ENCODE data around the gene CD4. TPM values are rescaled to one million over a fixed set of nuclear protein-coding genes. Genes with fewer than 3 reads are reported as not detected.

The CD4 gene
- total RNA-seq, result not detected in 2 replicates

GRCh38 chr12:6788972-6789924 is at the start of gene CD4:
CD4 (plus strand) TSS chr12:6789528; CDS start chr12:6800139, 10,611 bp downstream.

GRCh38 chr12:6752921-6753771 is 36.2 kb upstream of the CD4 start, which contains the start of gene MLF2:
MLF2 (minus strand) TSS chr12:6753141; CDS start chr12:6752334, 807 bp downstream.

GRCh38 chr12:6765634-6766581 is 23.4 kb upstream of the CD4 start, which contains the start of gene PTMS:
PTMS (plus strand) TSS chr12:6766363; CDS start chr12:6766706, 343 bp downstream.

GRCh38 chr12:6772331-6772695 is 17.0 kb upstream of the CD4 start, which contains the start of gene LAG3:
LAG3 (plus strand) TSS chr12:6772520; CDS start chr12:6772853, 333 bp downstream.

GRCh38 chr12:6821591-6822425 is 32.5 kb downstream of the CD4 start, which contains the start of gene GPR162:
GPR162 (plus strand) TSS chr12:6821821; CDS start chr12:6823899, 2,078 bp downstream.

DNA sequence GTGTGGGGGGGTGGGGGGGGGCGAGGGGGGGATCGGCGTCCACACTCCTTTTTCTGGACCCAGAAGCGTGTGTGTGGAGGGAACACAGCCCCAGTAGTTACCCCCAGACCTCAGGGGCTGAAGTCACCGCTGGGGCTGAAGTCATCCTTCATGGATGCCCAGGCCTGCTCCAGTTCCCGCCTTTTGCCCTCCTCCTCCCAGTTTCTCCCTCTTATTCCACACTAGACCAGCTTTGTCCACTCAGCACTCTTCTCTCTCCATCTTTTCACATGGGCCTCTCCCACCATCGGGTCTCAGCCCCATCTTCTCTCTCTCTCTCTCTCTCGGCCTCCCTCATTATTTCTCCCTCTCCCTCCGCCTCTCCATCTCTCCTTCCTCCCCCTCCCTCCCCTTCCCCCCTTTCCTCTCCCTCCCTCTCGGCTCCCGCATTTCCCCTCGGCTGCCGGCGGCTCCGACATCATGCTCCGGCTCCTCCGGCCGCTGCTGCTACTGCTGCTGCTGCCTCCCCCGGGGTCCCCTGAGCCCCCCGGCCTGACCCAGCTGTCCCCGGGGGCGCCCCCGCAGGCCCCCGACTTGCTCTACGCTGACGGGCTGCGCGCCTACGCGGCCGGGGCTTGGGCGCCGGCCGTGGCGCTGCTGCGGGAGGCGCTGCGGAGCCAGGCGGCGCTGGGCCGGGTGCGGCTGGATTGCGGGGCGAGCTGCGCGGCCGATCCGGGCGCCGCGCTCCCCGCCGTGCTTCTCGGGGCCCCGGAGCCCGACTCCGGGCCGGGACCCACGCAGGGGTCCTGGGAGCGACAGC is 38.9 kb downstream of the CD4 start, which contains the start of gene P3H3:
Gene P3H3, plus strand, starts transcription at position 426 of the 799 bp plus-strand sequence. Its CDS starts 34 bp downstream, at position 460.

DNA sequence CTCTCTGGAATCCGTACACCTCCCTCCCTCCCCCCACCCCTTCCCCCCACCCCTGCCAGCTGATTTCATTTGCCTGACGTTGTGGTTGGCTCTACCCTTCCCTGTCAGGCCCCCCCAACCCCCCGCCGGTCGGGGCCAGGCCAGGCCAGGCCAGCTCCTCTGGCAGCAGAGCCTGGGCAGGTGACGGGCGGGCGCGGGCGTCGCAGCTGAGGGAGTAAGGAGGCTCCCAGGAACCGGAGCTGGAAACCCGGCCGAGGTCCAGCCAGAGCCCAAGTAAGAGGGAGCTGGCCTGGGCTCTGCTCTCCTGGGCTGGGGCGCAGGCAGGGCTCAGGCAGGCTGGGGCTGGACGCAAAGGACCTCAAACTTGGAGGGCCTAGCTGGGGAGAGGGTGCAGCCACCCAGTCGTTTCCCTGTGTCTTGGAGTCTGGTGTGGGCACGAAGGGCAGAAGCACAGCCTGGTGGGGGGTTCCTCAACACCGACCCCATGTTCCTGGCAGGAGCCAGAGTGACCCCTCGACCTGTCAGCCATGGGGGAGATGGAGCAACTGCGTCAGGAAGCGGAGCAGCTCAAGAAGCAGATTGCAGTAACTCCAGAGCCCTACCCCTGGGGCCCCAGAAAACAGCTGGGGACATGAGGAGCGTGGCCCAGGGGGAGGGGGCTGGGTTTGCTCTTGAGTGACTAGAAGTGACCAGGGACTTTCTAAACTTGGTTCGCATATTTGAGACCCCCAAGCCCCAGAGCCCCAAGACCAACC is 51.6 kb downstream of the CD4 start, which contains the start of gene GNB3:
Gene GNB3, plus strand, starts transcription at position 165 of the 755 bp plus-strand sequence. Its CDS starts 363 bp downstream, at position 528.

DNA sequence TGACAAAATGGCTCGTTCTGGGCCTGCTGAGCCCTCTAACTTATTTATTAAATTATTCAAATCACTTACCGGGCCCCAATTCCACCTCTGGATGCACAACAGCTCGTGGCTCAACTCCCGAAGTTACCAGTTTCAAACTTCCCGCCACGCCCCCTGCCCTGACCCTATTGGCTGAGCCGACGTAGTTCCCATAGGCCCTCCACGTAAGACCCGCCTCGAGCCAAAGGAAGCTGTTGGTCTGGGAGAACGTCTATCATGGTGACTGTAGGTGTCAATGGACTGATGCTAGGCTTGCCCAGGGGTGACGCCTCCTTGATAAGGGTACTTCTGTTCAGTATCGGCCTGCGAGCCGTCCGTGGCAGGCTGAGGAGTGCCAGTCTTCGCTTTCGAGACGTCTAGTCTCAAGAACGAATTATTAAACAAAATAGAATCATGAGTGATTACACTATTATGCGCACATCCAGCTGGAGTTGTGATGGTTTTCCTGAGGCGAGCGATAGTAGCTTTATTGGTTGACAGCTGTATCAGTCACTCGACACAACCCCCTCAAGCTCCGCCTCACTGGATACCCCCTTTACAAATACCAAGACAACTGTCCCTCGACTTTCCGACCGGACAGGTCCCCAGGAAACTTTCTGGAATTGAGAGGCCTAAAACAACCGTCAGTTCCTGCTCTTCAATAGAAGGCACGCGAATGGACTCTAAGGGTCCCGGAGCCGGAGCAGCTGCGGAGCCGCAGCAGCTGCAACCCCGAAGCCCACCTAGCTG is 62.0 kb downstream of the CD4 start, which contains the start of gene CDCA3:
Gene CDCA3, minus strand, starts transcription at position 134 of the 768 bp plus-strand sequence. CDS start 334 bp downstream, outside the sequence.

DNA sequence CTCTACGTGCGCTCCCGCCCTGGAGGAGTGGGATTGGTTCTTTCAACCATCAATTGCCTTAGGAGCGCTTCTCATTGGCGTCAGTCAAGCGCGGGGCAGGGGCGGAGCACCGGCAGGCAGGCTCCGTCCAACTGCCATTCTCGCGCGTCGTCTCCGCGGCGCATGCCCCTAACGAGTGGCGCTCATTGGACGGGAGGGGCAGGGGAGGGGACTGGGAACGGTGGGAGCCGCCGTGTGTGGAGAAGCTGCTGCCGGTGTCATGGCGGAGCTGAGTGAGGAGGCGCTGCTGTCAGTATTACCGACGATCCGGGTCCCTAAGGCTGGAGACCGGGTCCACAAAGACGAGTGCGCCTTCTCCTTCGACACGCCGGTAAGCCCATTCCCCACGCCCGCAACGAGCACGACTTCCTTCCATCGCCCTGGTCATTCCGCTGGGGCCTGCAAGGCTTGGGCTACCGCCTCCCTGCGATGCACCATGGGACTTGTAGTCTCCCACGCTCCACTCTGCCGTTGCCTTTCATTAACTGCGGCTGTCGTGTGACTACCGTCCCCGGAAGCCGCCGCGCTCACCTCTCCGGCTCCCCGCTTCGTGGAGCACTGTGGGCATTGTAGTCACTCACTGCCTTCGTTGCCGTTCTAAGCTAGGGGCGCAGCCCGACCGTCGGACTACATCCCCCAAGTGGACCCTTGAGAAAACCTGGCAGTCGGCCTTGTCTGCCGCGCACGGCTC is 62.8 kb downstream of the CD4 start, which contains the start of gene USP5:
Gene USP5, plus strand, starts transcription at position 230 of the 730 bp plus-strand sequence. Its CDS starts 30 bp downstream, at position 260.

GRCh38 chr12:6867413-6868210 is 78.3 kb downstream of the CD4 start, which contains the start of gene TPI1:
TPI1 (plus strand) TSS chr12:6867531; CDS start chr12:6867567, 36 bp downstream.

Other genes starting within 250 kb of the CD4 start
- gene IFFO1, start 233.5 kb upstream of the CD4 start, total RNA-seq, result 6.3 and 7.6 TPM in 2 replicates
- 47.5 and 52.7 TPM in 2 replicates for gene NOP2, start 221.2 kb upstream of the CD4 start, total RNA-seq
- gene CHD4, start 182.1 kb upstream of the CD4 start, total RNA-seq, result 222 and 230 TPM in 2 replicates
- 0.13 TPM in 1 of 2 replicates, not detected in the other for gene LPAR5, start 153.6 kb upstream of the CD4 start, total RNA-seq
- 0.50 and 0.53 TPM in 2 replicates for gene ACRBP, start 142.1 kb upstream of the CD4 start, total RNA-seq
- gene ING4, start 126.4 kb upstream of the CD4 start, total RNA-seq, result 30.1 and 35.0 TPM in 2 replicates
- gene ZNF384, start 100.2 kb upstream of the CD4 start, total RNA-seq, result 27.0 and 28.2 TPM in 2 replicates
- gene PIANP, start 88.7 kb upstream of the CD4 start, total RNA-seq, result 0.13 TPM in 1 of 2 replicates, not detected in the other
- 34.7 and 40.3 TPM in 2 replicates for gene COPS7A, start 65.5 kb upstream of the CD4 start, total RNA-seq
- 89.4 and 97.4 TPM in 2 replicates for gene MLF2, start 36.4 kb upstream of the CD4 start, total RNA-seq
- gene PTMS, start 23.2 kb upstream of the CD4 start, total RNA-seq, result 98.0 and 103 TPM in 2 replicates
- gene LAG3, start 17.0 kb upstream of the CD4 start, total RNA-seq, result 0.13 and 0.14 TPM in 2 replicates
- 5.7 and 9.4 TPM in 2 replicates for gene GPR162, start 32.3 kb downstream of the CD4 start, total RNA-seq
- 56.1 and 68.3 TPM in 2 replicates for gene P3H3, start 38.9 kb downstream of the CD4 start, total RNA-seq
- 3.1 and 3.8 TPM in 2 replicates for gene GNB3, start 51.4 kb downstream of the CD4 start, total RNA-seq
- 25.7 and 39.8 TPM in 2 replicates for gene CDCA3, start 61.8 kb downstream of the CD4 start, total RNA-seq
- gene USP5, start 62.6 kb downstream of the CD4 start, total RNA-seq, result 83.1 and 87.7 TPM in 2 replicates
- 806 and 826 TPM in 2 replicates for gene TPI1, start 78.0 kb downstream of the CD4 start, total RNA-seq
- 1.2 and 3.3 TPM in 2 replicates for gene SPSB2, start 83.8 kb downstream of the CD4 start, total RNA-seq
- 2.1 and 5.3 TPM in 2 replicates for gene LRRC23, start 115.3 kb downstream of the CD4 start, total RNA-seq
- 12.2 TPM in 2 replicates for gene ENO2, start 125.1 kb downstream of the CD4 start, total RNA-seq
- 17.6 and 23.0 TPM in 2 replicates for gene ATN1, start 138.4 kb downstream of the CD4 start, total RNA-seq
- gene RNU7-1, start 154.3 kb downstream of the CD4 start, total RNA-seq, result not detected in 2 replicates
- gene C12orf57, start 154.5 kb downstream of the CD4 start, total RNA-seq, result 64.9 and 76.2 TPM in 2 replicates
- 0.36 TPM in 1 of 2 replicates, not detected in the other for gene PTPN6, start 161.8 kb downstream of the CD4 start, total RNA-seq
- 193 and 222 TPM in 2 replicates for gene PHB2, start 181.1 kb downstream of the CD4 start, total RNA-seq
- 48.4 and 49.6 TPM in 2 replicates for gene EMG1, start 181.4 kb downstream of the CD4 start, total RNA-seq
- gene LPCAT3, start 228.9 kb downstream of the CD4 start, total RNA-seq, result 9.4 and 14.7 TPM in 2 replicates